Breast epithelium (tissue), 3 donors: ENCODE measurements around the gene IP6K3.

Experiments
- CTCF ChIP-seq, 3 donors: fragments of 450-650 bp; IDR thresholded peaks; one replicate each; pipeline ENCODE4 v1.5.1; 2016 to 2017; ENCODE audit warnings: antibody characterized with exemption in 3 of 3, mild to moderate bottlenecking in 3 of 3, moderate library complexity in 3 of 3
- POLR2AphosphoS5 ChIP-seq, 3 donors: sonication (generic); formaldehyde crosslinking; IDR thresholded peaks; one replicate each; pipeline ENCODE4 v1.6.1; 2017; ENCODE audit warnings: antibody characterized with exemption in 3 of 3

GRCh38 chr6:33757906-33758305, 11.2 kb upstream of the IP6K3 start:
- TF ChIP-seq CTCF (IDR thresholded peaks at IDR 0.05) (no peak), POLR2AphosphoS5 (IDR thresholded peaks at IDR 0.05) (no peak)
